Mesenchymal stem cell (in vitro differentiated cells and primary cell): ENCODE data around the gene HERC2.

Experiments
- DNase-seq: peaks from one replicate; pipeline ENCODE4 v3.0.0-alpha.2; 2013
- H2AFZ ChIP-seq: one replicate; pipeline ENCODE4 v1.6.1; 2013; ENCODE audit warnings: low read depth, mild to moderate bottlenecking, control low read depth, inconsistent platforms, low read length, moderate library complexity
- H2AK5ac ChIP-seq: 2 replicates; pipeline ENCODE4 v1.6.1; 2013; ENCODE audit warnings: low read length, moderate library complexity, mild to moderate bottlenecking, inconsistent platforms; ENCODE audit not compliant: severe bottlenecking
- H2BK120ac ChIP-seq: one replicate; pipeline ENCODE4 v1.6.1; 2013; ENCODE audit warnings: low read depth, mild to moderate bottlenecking, inconsistent platforms, low read length, moderate library complexity
- H2BK12ac ChIP-seq, 2 experiments: one replicate each; pipeline ENCODE4 v1.6.1; 2013; ENCODE audit warnings: inconsistent platforms in 2 of 2, low read length in 2 of 2, mild to moderate bottlenecking in 2 of 2, moderate library complexity in 2 of 2, control low read depth in 1 of 2
- H2BK15ac ChIP-seq: one replicate; pipeline ENCODE4 v1.6.1; 2013; ENCODE audit warnings: mild to moderate bottlenecking, low read depth, inconsistent platforms; ENCODE audit not compliant: poor library complexity, severe bottlenecking
- H2BK5ac ChIP-seq: 2 replicates; pipeline ENCODE4 v1.6.1; 2013; ENCODE audit warnings: low read depth, mild to moderate bottlenecking, low read length, control low read depth, inconsistent platforms; ENCODE audit not compliant: poor library complexity, severe bottlenecking
- H3K14ac ChIP-seq, 2 experiments: one replicate each; pipeline ENCODE4 v1.6.1; 2013; ENCODE audit warnings: inconsistent platforms in 2 of 2, low read length in 2 of 2, control low read depth in 1 of 2, mild to moderate bottlenecking in 1 of 2, moderate library complexity in 1 of 2
- H3K18ac ChIP-seq, 2 experiments: one replicate each; pipeline ENCODE4 v1.6.1; 2013; ENCODE audit warnings: inconsistent platforms in 2 of 2, low read length in 2 of 2, control low read depth in 1 of 2, low read depth in 1 of 2, mild to moderate bottlenecking in 1 of 2
- H3K23ac ChIP-seq, 2 experiments: one replicate each; pipeline ENCODE4 v1.6.1; 2013; ENCODE audit warnings: inconsistent platforms in 2 of 2, low read length in 2 of 2, mild to moderate bottlenecking in 2 of 2, moderate library complexity in 2 of 2, control low read depth in 1 of 2
- H3K27ac ChIP-seq: 2 replicates; pipeline ENCODE4 v1.5.1; 2013; ENCODE audit warnings: mild to moderate bottlenecking, moderate library complexity, low read length, control low read depth, inconsistent platforms; ENCODE audit not compliant: poor library complexity, severe bottlenecking
- H3K27me3 ChIP-seq, 2 experiments: 2 replicates each; pipeline versions ENCODE4 v1.6.1 to v1.7.0; 2013; ENCODE audit warnings: low read length in 2 of 2, mild to moderate bottlenecking in 2 of 2, moderate library complexity in 2 of 2, control low read depth in 1 of 2, inconsistent platforms in 1 of 2; ENCODE audit not compliant: control insufficient read depth in 1 of 2, insufficient read depth in 1 of 2
- H3K36me3 ChIP-seq, 2 experiments: 2 replicates each; pipeline versions ENCODE4 v1.6.1 to v1.7.0; 2013; ENCODE audit warnings: low read length in 2 of 2, control low read depth in 1 of 2, inconsistent platforms in 1 of 2, low read depth in 1 of 2, mild to moderate bottlenecking in 1 of 2; ENCODE audit not compliant: insufficient read depth in 2 of 2, control insufficient read depth in 1 of 2
- H3K4ac ChIP-seq, 2 experiments: one replicate each; pipeline ENCODE4 v1.6.1; 2013; ENCODE audit warnings: inconsistent platforms in 2 of 2, low read length in 2 of 2, mild to moderate bottlenecking in 2 of 2, moderate library complexity in 2 of 2, control low read depth in 1 of 2, low read depth in 1 of 2
- H3K4me1 ChIP-seq: 2 replicates; pipeline ENCODE4 v1.6.1; 2013; ENCODE audit warnings: low read depth, low read length, control low read depth; ENCODE audit not compliant: control insufficient read depth, insufficient read depth
- H3K4me2 ChIP-seq: 2 replicates; pipeline ENCODE4 v1.6.1; 2013; ENCODE audit warnings: low read length, mild to moderate bottlenecking, inconsistent platforms; ENCODE audit not compliant: poor library complexity, severe bottlenecking
- H3K4me3 ChIP-seq, 2 experiments: 2 replicates each; pipeline versions ENCODE4 v1.5.1 to v1.7.0; 2013; ENCODE audit warnings: low read length in 2 of 2, mild to moderate bottlenecking in 2 of 2, control low read depth in 1 of 2, low read depth in 1 of 2; ENCODE audit not compliant: insufficient read depth in 1 of 2
- H3K79me1 ChIP-seq: replicated peaks from 2 replicates; pipeline ENCODE4 v1.6.1; 2013; ENCODE audit warnings: mild to moderate bottlenecking, control low read depth, low read length, inconsistent platforms; ENCODE audit not compliant: poor library complexity, severe bottlenecking
- H3K9ac ChIP-seq: 2 replicates; pipeline ENCODE4 v1.7.0; 2013; ENCODE audit warnings: mild to moderate bottlenecking, low read length, moderate library complexity
- H3K9me3 ChIP-seq: 2 replicates; pipeline ENCODE4 v1.7.0; 2013; ENCODE audit warnings: mild to moderate bottlenecking, low read length; ENCODE audit not compliant: control insufficient read depth
- H4K8ac ChIP-seq: one replicate; pipeline ENCODE4 v1.6.1; 2013; ENCODE audit warnings: inconsistent platforms, mild to moderate bottlenecking, low read length, moderate library complexity
- H4K91ac ChIP-seq: one replicate; pipeline ENCODE4 v1.6.1; 2013; ENCODE audit warnings: mild to moderate bottlenecking, low read length, inconsistent platforms
- WGBS: methylation state at CpG from one replicate; pipeline ENCODE4 v1.1.7; 2013; ENCODE audit warnings: mixed read lengths; 5-methylcytosine and 5-hydroxymethylcytosine counted together

HERC2 gene

GRCh38 chr15:28128031-28128430 lies 193.9 kb downstream of the HERC2 start:
- Histone ChIP-seq H3K18ac (no peak overlapping the region), H3K9me3 (no peaks in the 10 kb centered on the region), H2BK15ac (no peak overlapping the region), H3K4me3 (no peak overlapping the region), H3K4me2 (no peak overlapping the region), H4K91ac (no peak overlapping the region), H3K4ac (no peak overlapping the region), H3K9ac (no peak overlapping the region), H2BK12ac (no peak overlapping the region), H3K23ac (no peak overlapping the region), H2AK5ac (no peak overlapping the region), H3K4me1 (peaks cover 4% of the 10 kb centered on the region), H3K27me3 (no peaks in the 10 kb centered on the region), H2BK5ac (no peak overlapping the region), H3K36me3 (peaks cover 63 to 80% of the 10 kb centered on the region in 2 experiments), H2BK120ac (no peak overlapping the region), H4K8ac (no peak overlapping the region), H3K27ac (no peak overlapping the region), H2AFZ (no peak overlapping the region), H3K14ac (no peak overlapping the region), H3K79me1 (peaks cover 30% of the 10 kb centered on the region)
- no peak for DNase-seq
- WGBS: 96% methylated on average over 9 of the region's 11 CpGs

DNA sequence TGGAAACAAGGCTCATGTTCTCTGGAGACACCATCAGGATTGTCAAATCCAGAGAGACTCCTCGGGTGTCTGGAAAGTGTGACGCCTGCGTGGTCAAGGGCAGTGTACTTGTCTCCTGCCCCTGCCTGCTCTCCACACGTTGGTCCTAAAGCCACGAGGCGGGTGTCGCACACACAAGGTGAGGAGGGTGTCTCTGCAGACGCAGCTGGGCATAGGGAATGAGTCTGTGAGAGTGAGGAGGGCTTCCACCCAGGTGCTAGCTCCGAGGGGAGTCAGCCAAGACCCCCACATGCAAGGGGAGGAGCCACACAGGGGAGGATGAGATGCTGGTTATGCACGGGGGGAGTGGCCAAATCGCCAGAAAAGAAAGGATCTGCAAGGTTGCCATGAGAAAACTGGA lies 194.9 kb downstream of the HERC2 start:
- H2BK12ac ChIP-seq: no peak overlapping the region
- no peak overlapping the region for H2BK120ac ChIP-seq
- H3K9ac ChIP-seq: no peak overlapping the region
- no peak overlapping the region for H3K14ac ChIP-seq
- no peaks in the 10 kb centered on the region for H3K4me1 ChIP-seq
- no peak overlapping the region for H2BK5ac ChIP-seq
- 86% methylated on average over 11 of the region's 11 CpGs for WGBS
- no peak overlapping the region for H2AFZ ChIP-seq
- H3K23ac ChIP-seq: no peak overlapping the region
- no peaks in the 10 kb centered on the region for H3K9me3 ChIP-seq
- H3K27ac ChIP-seq: no peak overlapping the region
- no peak overlapping the region for H3K18ac ChIP-seq
- H3K36me3 ChIP-seq: peaks cover 64 to 80% of the 10 kb centered on the region in 2 experiments
- no peaks in the 10 kb centered on the region for H3K27me3 ChIP-seq
- H3K79me1 ChIP-seq: peaks cover 35% of the 10 kb centered on the region
- DNase-seq: no peak
- no peak overlapping the region for H3K4me2 ChIP-seq
- no peak overlapping the region for H3K4me3 ChIP-seq
- H2BK15ac ChIP-seq: no peak overlapping the region
- H4K8ac ChIP-seq: no peak overlapping the region
- H2AK5ac ChIP-seq: no peak overlapping the region
- no peak overlapping the region for H3K4ac ChIP-seq
- no peak overlapping the region for H4K91ac ChIP-seq

DNA sequence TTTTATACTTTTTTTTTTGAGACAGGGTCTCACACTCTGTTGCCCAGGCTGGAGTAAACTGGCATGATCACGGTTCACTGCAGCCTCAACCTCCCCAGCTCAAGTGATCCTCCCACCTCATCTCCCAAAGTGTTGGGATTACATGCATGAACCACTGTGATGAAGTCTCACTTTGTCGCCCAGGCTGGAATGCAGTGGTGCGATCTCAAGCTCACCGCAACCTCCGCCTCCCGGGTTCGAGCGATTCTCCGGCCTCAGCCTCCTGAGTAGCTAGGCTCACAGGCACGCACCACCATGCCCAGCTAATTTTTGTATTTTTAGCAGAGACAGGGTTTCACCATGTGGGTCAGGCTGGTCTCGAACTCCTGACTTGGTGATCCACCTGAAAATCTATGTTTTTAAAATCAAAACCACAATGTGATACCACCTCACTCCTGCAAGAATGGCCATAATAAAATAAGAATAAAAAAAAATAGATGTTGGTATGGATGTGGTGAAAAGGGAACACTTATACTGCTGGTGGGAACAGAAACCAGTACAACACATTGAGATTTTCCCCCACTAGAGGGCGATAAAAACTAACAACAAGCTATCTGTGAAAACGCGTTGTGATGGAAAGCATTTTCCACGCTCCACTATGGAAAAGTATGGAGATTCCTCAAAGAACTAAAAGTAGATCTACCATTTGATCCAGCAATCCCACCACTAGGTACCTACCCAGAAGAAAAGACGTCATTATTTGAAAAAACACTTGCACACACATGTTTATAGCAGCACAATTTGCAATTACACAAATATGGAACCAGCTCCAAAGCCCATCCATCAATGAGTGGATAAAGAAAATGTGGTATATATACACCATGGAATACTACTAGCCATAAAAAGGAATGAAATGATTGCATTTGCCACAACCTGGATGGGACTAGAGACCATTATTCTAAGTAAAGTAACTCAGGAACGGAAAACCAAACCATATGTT lies 196.0 kb downstream of the HERC2 start:
- no peak overlapping the region for H3K23ac ChIP-seq
- no peaks in the 10 kb centered on the region for H3K9me3 ChIP-seq
- no peak overlapping the region for H2AK5ac ChIP-seq
- no peak overlapping the region for H2BK15ac ChIP-seq
- H3K14ac ChIP-seq: no peak overlapping the region
- H3K27ac ChIP-seq: no peak overlapping the region
- H3K4me2 ChIP-seq: no peak overlapping the region
- H3K36me3 ChIP-seq: peaks cover 64 to 76% of the 10 kb centered on the region in 2 experiments
- no peaks in the 10 kb centered on the region for H3K27me3 ChIP-seq
- no peak overlapping the region for H2BK12ac ChIP-seq
- H4K91ac ChIP-seq: no peak overlapping the region
- no peak overlapping the region for H3K9ac ChIP-seq
- H2AFZ ChIP-seq: no peak overlapping the region
- no peaks in the 10 kb centered on the region for H3K4me1 ChIP-seq
- no peak overlapping the region for H2BK120ac ChIP-seq
- H3K18ac ChIP-seq: no peak overlapping the region
- peaks cover 30% of the 10 kb centered on the region for H3K79me1 ChIP-seq
- no peak overlapping the region for H3K4me3 ChIP-seq
- peak; percentile 65 for DNase-seq
- H2BK5ac ChIP-seq: no peak overlapping the region
- H4K8ac ChIP-seq: no peak overlapping the region
- 71% methylated on average over 16 of the region's 17 CpGs for WGBS
- H3K4ac ChIP-seq: no peak overlapping the region

- no peak overlapping the region for H3K4me2 ChIP-seq
- no peak overlapping the region for H3K14ac ChIP-seq
- 97% methylated on average over 10 of the region's 10 CpGs for WGBS
- no peak overlapping the region for H3K9ac ChIP-seq
- no peak overlapping the region for H2AFZ ChIP-seq
- H3K18ac ChIP-seq: no peak overlapping the region
- H3K4me3 ChIP-seq: no peak overlapping the region
- peaks cover 62 to 76% of the 10 kb centered on the region in 2 experiments for H3K36me3 ChIP-seq
- no peak overlapping the region for H3K23ac ChIP-seq
- no peak overlapping the region for H2AK5ac ChIP-seq
- H2BK12ac ChIP-seq: no peak overlapping the region
- H3K4ac ChIP-seq: no peak overlapping the region
- H2BK15ac ChIP-seq: no peak overlapping the region
- no peak for DNase-seq
- no peaks in the 10 kb centered on the region for H3K27me3 ChIP-seq
- peaks cover 26% of the 10 kb centered on the region for H3K79me1 ChIP-seq
- no peak overlapping the region for H2BK120ac ChIP-seq
- no peak overlapping the region for H4K8ac ChIP-seq
- no peak overlapping the region for H2BK5ac ChIP-seq
- H3K9me3 ChIP-seq: no peaks in the 10 kb centered on the region
- H4K91ac ChIP-seq: no peak overlapping the region
- H3K4me1 ChIP-seq: no peaks in the 10 kb centered on the region
- H3K27ac ChIP-seq: no peak overlapping the region
Observed at GRCh38 chr15:28124841-28125240, 197.1 kb downstream of the HERC2 start.
